NOMO-1 treated with DMSO at 0.1 percent for 48 hours (cell line): ENCODE measurements around the gene MIEN1.
"Not testable (repeated sequence)": the region's sequence is repeated elsewhere in the genome, so short reads cannot be mapped to it uniquely, and the experiment has no call there.

ENCODE experiments used
- DNase-seq: peaks from one replicate; lab custom pipeline; 2025; ENCODE audit not compliant: unreplicated experiment; lab: John Stamatoyannopoulos, UW

The MIEN1 gene

GRCh38 chr17:39756380-39757079 is 26.2 kb upstream of the MIEN1 start:
- no peak for DNase-seq

- DNase-seq, result no peak
These were observed 25.4 kb upstream of the MIEN1 start for GRCh38 chr17:39755554-39756379.

- DNase-seq, result no peak
These were observed 24.7 kb upstream of the MIEN1 start for GRCh38 chr17:39754958-39755553.

GRCh38 chr17:39754161-39754957 is 24.0 kb upstream of the MIEN1 start:
- peak; percentile 96 for DNase-seq

- DNase-seq, result peak; percentile 53
These were observed 23.3 kb upstream of the MIEN1 start for GRCh38 chr17:39753514-39754160.

GRCh38 chr17:39752241-39752881 is 22.0 kb upstream of the MIEN1 start:
- DNase-seq, result no peak

- no peak for DNase-seq
These were observed 21.3 kb upstream of the MIEN1 start for GRCh38 chr17:39751637-39752036.

- DNase-seq, result no peak
These were observed 20.7 kb upstream of the MIEN1 start for GRCh38 chr17:39751016-39751543.

GRCh38 chr17:39750131-39751015 is 20.0 kb upstream of the MIEN1 start:
- no peak for DNase-seq

GRCh38 chr17:39748444-39749034 is 18.2 kb upstream of the MIEN1 start:
- not testable (repeated sequence) for DNase-seq

GRCh38 chr17:39747745-39748144 is 17.4 kb upstream of the MIEN1 start:
- no peak for DNase-seq

GRCh38 chr17:39746145-39746461 is 15.8 kb upstream of the MIEN1 start:
- no peak for DNase-seq

GRCh38 chr17:39745335-39746144 is 15.2 kb upstream of the MIEN1 start:
- DNase-seq, result no peak

GRCh38 chr17:39744836-39745215 is 14.5 kb upstream of the MIEN1 start:
- DNase-seq, result no peak

- no peak for DNase-seq
These were observed 13.9 kb upstream of the MIEN1 start for GRCh38 chr17:39744075-39744835.

- DNase-seq, result no peak
These were observed 12.6 kb upstream of the MIEN1 start for GRCh38 chr17:39742856-39743436.
